T-cell (primary cell): Measurements from ENCODE around the gene TMEM169. TPM values are rescaled to one million over a fixed set of nuclear protein-coding genes. Genes with fewer than 3 reads are reported as not detected.

Experiments used
- ATAC-seq, 4 experiments: fragments of 200-7000 bp in 3 of 4; fragments of 150-1000 bp in 1 of 4; cut with Tn5 transposase; replicated peaks in 1 of 4; 1 replicate in 3 of 4; 2 replicates in 1 of 4; pipeline ENCODE4 v1.10.0; 2021; ENCODE audit warnings: moderate library complexity in 3 of 4, mild to moderate bottlenecking in 2 of 4, moderate number of reproducible peaks in 1 of 4
- CTCF ChIA-PET, 2 donors: fragments of 300-600 bp; sonication (Branson Sonifier 250); formaldehyde crosslinking; loops; one replicate each; lab custom pipeline; 2022; ENCODE audit warnings: antibody characterized with exemption in 2 of 2; lab: Charles Lee
- POLR2A ChIA-PET, 2 donors: fragments of 300-600 bp; sonication (Branson Sonifier 250); formaldehyde crosslinking; loops; one replicate each; lab custom pipeline; 2022; ENCODE audit warnings: antibody characterized with exemption in 2 of 2; lab: Charles Lee
- DNase-seq, 35 experiments: peaks; one replicate each; pipeline versions ENCODE4 v3.0.0 to v3.0.0-alpha.2; 2013 to 2023
- H3K27ac ChIP-seq: one replicate; pipeline ENCODE4 v1.5.1; 2013; ENCODE audit warnings: low read length
- H3K27me3 ChIP-seq, 2 experiments: replicated peaks in 1 of 2; 1 replicate in 1 of 2; 2 replicates in 1 of 2; pipeline versions ENCODE4 v1.6.1 to v1.7.0; 2013; ENCODE audit warnings: low read length in 1 of 2, mixed read lengths in 1 of 2; ENCODE audit not compliant: control insufficient read depth in 2 of 2, insufficient read depth in 2 of 2; ENCODE audit errors: extremely low read depth in 1 of 2
- H3K36me3 ChIP-seq, 2 donors: 1 replicate in 1 of 2; 2 replicates in 1 of 2; pipeline versions ENCODE4 v1.6.1 to v1.7.0; 2013; ENCODE audit warnings: low read length in 1 of 2; ENCODE audit not compliant: control insufficient read depth in 2 of 2, insufficient read depth in 1 of 2; ENCODE audit errors: extremely low read depth in 1 of 2
- H3K4me1 ChIP-seq, 2 experiments: 1 replicate in 1 of 2; 2 replicates in 1 of 2; pipeline versions ENCODE4 v1.6.1 to v1.7.0; 2013; ENCODE audit warnings: low read length in 2 of 2, mixed read lengths in 1 of 2; ENCODE audit not compliant: insufficient read depth in 2 of 2, control insufficient read depth in 1 of 2; ENCODE audit errors: extremely low read depth in 1 of 2
- H3K4me3 ChIP-seq, 2 donors: 1 replicate in 1 of 2; 2 replicates in 1 of 2; pipeline versions ENCODE4 v1.5.1 to v1.7.0; 2013; ENCODE audit warnings: mild to moderate bottlenecking in 2 of 2, low read length in 1 of 2, moderate library complexity in 1 of 2; ENCODE audit not compliant: control insufficient read depth in 1 of 2; ENCODE audit errors: extremely low read depth in 1 of 2
- H3K9me3 ChIP-seq: 2 replicates; pipeline ENCODE4 v1.7.0; 2013
- H3K27ac Mint-ChIP-seq, 2 donors: one replicate each; pipeline ENCODE4 v1.8.0; 2020 to 2021; ENCODE audit warnings: mild to moderate bottlenecking in 2 of 2, mixed read lengths in 2 of 2
- H3K27me3 Mint-ChIP-seq, 2 donors: one replicate each; pipeline ENCODE4 v1.8.0; 2021 to 2022; ENCODE audit warnings: mixed read lengths in 2 of 2
- H3K36me3 Mint-ChIP-seq: one replicate; pipeline ENCODE4 v1.8.0; 2021; ENCODE audit warnings: mixed read lengths
- H3K4me1 Mint-ChIP-seq, 3 donors: one replicate each; pipeline ENCODE4 v1.8.0; 2020 to 2022; ENCODE audit warnings: mixed read lengths in 3 of 3, mild to moderate bottlenecking in 1 of 3
- H3K4me3 Mint-ChIP-seq, 3 donors: one replicate each; pipeline ENCODE4 v1.8.0; 2020 to 2022; ENCODE audit warnings: mild to moderate bottlenecking in 3 of 3, mixed read lengths in 3 of 3, moderate library complexity in 3 of 3
- H3K9me3 Mint-ChIP-seq, 3 donors: one replicate each; pipeline ENCODE4 v1.8.0; 2020 to 2022; ENCODE audit warnings: mixed read lengths in 3 of 3
- WGBS: methylation state at CpG from one replicate; pipeline ENCODE4 v1.1.5; 2013; ENCODE audit warnings: missing lambda C conversion rate; ENCODE audit not compliant: insufficient coverage; 5-methylcytosine and 5-hydroxymethylcytosine counted together
- total RNA-seq, 35 experiments: library from RNA in 6 of 35; stranded (reverse) in 6 of 35; fragments of 120-200 nt in 1 of 35; gene quantifications; one replicate each; pipeline versions ENCODE4 v1.2.1 to v1.2.4 and lab custom pipeline; 2013 to 2026

TMEM169 gene
- total RNA-seq, 5 donors from 2014 or later (not counting 1 experiment from before 2014, with no cell fraction given) = 1.8 to 4.3 (median 3.1) TPM

DNA sequence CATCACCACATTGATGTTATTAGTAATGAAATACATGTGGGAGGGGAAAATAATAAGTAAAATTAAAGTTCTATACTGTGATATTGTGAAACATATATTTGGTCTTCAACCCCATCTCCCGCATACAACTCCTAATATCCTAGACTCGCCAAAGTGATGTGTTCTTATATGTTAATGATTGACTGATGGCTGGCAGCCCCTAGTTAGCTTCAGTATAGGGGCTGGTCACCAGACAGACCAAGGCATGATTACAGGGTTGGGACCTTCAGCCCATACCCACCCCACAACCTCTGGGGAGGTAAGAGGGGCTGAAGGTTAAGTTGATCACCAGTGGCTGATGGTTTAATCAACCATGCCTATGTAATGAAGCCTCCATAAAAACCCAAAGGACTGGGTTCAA lies 40.3 kb upstream of the TMEM169 start:
- H3K4me1 Mint-ChIP-seq = no peaks in the 10 kb centered on the region
- H3K27ac ChIP-seq = no peak overlapping the region
- no peaks in the 10 kb centered on the region for H3K27me3 ChIP-seq
- no peaks in the 10 kb centered on the region for H3K27me3 Mint-ChIP-seq
- CTCF ChIA-PET = interaction anchor here in 1 of 2 donors (0.6 kb wide), 1 partner anchor 13 kb away, joined by 4 read pairs; no protein-coding TSS in a partner anchor
- H3K4me1 ChIP-seq = no peaks in the 10 kb centered on the region
- H3K9me3 Mint-ChIP-seq = no peaks in the 10 kb centered on the region
- DNase-seq (no peak), ATAC-seq (no peak)
- POLR2A ChIA-PET = interaction anchor here in 1 of 2 donors (1.3 kb wide), 1 partner anchor 10 kb away, joined by 3 read pairs; no protein-coding TSS in a partner anchor
- H3K27ac Mint-ChIP-seq = peak overlapping the region in 1 of 2 donors; percentile 22
- peaks cover 31% of the 10 kb centered on the region for H3K36me3 Mint-ChIP-seq
- H3K9me3 ChIP-seq = no peaks in the 10 kb centered on the region
- H3K4me3 ChIP-seq = no peak overlapping the region
- no peak overlapping the region for H3K4me3 Mint-ChIP-seq
- H3K36me3 ChIP-seq = peaks cover 4 to 61% of the 10 kb centered on the region in 2 donors
- no CpG with 5 or more reads among the region's 2 CpGs for WGBS

DNA sequence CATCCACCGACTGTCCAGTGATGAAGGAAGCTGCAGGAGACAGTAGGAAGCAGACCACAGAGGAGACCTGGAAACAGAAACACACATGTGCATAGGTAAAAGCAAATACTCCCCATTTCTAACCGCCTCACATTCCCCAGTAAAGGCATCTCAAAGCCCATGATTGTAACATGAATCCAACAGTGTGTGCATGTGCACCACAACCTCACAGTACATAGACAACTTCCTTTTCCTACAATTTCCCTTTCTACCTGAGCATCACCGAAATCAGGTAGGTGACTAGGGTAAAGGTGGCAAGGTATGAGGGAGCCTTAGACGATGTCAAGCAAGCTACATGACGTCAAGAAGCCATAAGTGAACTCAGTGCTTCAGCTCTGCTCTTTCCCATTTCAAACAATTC lies 37.8 kb upstream of the TMEM169 start:
- POLR2A ChIA-PET = interaction anchor here in 1 of 2 donors (0.6 kb wide), 1 partner anchor 48 kb away, joined by 3 read pairs; no protein-coding TSS in a partner anchor
- WGBS = 100% methylated on average over 1 of the region's 5 CpGs
- Histone ChIP-seq H3K4me1 (no peaks in the 10 kb centered on the region), H3K9me3 (no peaks in the 10 kb centered on the region), H3K36me3 (peaks cover 4 to 60% of the 10 kb centered on the region in 2 donors), H3K27ac (no peak overlapping the region), H3K27me3 (no peaks in the 10 kb centered on the region), H3K4me3 (no peak overlapping the region)
- no peaks in the 10 kb centered on the region for H3K27me3 Mint-ChIP-seq
- H3K27ac Mint-ChIP-seq = no peak overlapping the region
- no peaks in the 10 kb centered on the region for H3K4me1 Mint-ChIP-seq
- peaks cover 37% of the 10 kb centered on the region for H3K36me3 Mint-ChIP-seq
- DNase-seq = no peak
- H3K4me3 Mint-ChIP-seq = no peak overlapping the region
- no peaks in the 10 kb centered on the region for H3K9me3 Mint-ChIP-seq
- CTCF ChIA-PET = interaction anchor here in 1 of 2 donors (2.0 kb wide), 1 partner anchor 14 kb away, joined by 6 read pairs; no protein-coding TSS in a partner anchor
- ATAC-seq = no peak

DNA sequence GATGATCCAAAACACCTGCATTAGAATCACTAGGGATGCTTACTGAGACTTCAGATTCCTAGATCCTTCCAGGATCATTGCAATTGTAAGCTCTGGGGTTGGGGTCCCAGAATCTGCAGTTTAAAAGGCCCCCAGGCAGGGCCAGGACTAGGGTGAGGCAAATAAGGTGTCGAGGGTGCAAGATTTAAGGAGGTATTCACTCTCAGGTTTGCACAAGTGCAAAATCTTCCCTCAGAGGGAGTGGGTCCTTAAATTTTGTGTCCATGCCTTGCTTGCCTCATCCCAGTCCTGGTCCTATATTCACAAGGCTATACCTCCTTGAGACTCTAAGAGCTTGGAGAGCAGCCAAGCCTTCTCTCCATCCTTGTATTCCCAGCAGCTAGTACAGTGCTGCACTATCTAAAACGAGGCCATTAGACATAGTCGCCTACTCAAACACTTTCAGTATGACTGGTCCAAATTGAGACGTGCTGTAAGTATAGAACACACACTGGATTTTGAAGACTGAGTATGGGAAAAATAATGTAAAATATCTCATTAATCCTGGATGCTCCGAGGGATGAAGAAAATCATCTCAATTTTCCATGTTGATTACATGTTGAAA lies 36.7 kb upstream of the TMEM169 start:
- Histone ChIP-seq H3K27me3 (no peaks in the 10 kb centered on the region), H3K4me1 (no peaks in the 10 kb centered on the region), H3K9me3 (no peaks in the 10 kb centered on the region), H3K27ac (no peak overlapping the region), H3K4me3 (no peak overlapping the region), H3K36me3 (peaks cover 4 to 55% of the 10 kb centered on the region in 2 donors)
- Mint-ChIP-seq H3K4me1 (no peaks in the 10 kb centered on the region), H3K4me3 (no peak overlapping the region), H3K27ac (no peak overlapping the region), H3K9me3 (no peaks in the 10 kb centered on the region), H3K36me3 (peaks cover 34% of the 10 kb centered on the region), H3K27me3 (no peaks in the 10 kb centered on the region)
- ATAC-seq = no peak
- POLR2A ChIA-PET = no interaction called here
- 40% methylated on average over 1 of the region's 5 CpGs for WGBS
- DNase-seq = no peak
- CTCF ChIA-PET = interaction anchor here (1.2 to 2.0 kb wide), 3 partner anchors 13 to 69 kb away, joined by 3 to 6 read pairs (median 4); no protein-coding TSS in a partner anchor

DNA sequence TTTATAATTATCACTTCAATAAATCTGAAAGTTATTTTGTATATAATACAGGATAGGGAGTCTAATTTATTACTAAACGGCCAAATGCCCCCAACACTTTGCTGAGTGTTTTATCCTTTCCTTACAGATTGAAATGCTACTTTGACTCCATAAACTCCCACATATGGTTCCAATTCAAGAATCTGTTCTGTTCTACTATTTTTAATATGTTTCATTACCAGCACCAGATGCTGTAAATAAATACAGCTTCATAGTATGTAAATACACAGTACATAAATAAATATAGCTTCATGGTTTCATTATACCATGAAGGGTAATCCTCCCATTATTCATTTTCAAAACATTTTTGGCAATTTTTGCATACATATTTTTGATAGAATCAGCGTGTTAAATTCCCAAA lies 34.3 kb upstream of the TMEM169 start:
- POLR2A ChIA-PET = interaction anchor here in 1 of 2 donors (0.6 kb wide), 1 partner anchor 282 kb away, joined by 3 read pairs; no protein-coding TSS in a partner anchor
- no peak for DNase-seq
- Histone ChIP-seq H3K27me3 (no peaks in the 10 kb centered on the region), H3K9me3 (no peaks in the 10 kb centered on the region), H3K36me3 (peaks cover 4 to 45% of the 10 kb centered on the region in 2 donors), H3K27ac (no peak overlapping the region), H3K4me1 (no peaks in the 10 kb centered on the region), H3K4me3 (no peak overlapping the region)
- peaks cover 38% of the 10 kb centered on the region for H3K36me3 Mint-ChIP-seq
- WGBS = no CpG with 5 or more reads among the region's 2 CpGs
- ATAC-seq = no peak
- no peak overlapping the region for H3K4me3 Mint-ChIP-seq
- H3K4me1 Mint-ChIP-seq = no peaks in the 10 kb centered on the region
- no peaks in the 10 kb centered on the region for H3K27me3 Mint-ChIP-seq
- CTCF ChIA-PET = interaction anchor here in 1 of 2 donors (0.6 kb wide), 1 partner anchor 1170 kb away, joined by 3 read pairs; no protein-coding TSS in a partner anchor
- no peaks in the 10 kb centered on the region for H3K9me3 Mint-ChIP-seq
- H3K27ac Mint-ChIP-seq = no peak overlapping the region

DNA sequence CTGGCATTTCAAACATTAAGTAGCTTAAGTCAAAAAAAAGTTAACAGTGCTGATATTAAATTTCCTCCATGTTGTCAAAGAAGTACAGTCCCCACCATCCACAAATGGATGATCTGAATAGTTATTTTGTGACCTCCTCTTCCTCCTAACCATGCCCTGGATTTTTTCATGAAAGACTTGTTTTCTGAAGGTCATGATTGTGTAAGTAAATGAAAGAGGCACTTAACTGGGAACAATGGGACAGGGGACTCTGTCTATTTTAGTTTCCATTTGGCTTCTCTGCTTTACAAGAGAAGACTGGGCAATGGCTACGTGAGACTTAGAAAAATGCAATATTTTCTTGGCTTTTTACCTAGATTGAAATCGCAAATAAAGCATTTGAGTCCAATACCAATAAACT lies 32.3 kb upstream of the TMEM169 start:
- Mint-ChIP-seq H3K27ac (no peak overlapping the region), H3K4me3 (no peak overlapping the region), H3K4me1 (no peaks in the 10 kb centered on the region), H3K27me3 (no peaks in the 10 kb centered on the region), H3K36me3 (peaks cover 31% of the 10 kb centered on the region), H3K9me3 (no peaks in the 10 kb centered on the region)
- no peaks in the 10 kb centered on the region for H3K4me1 ChIP-seq
- DNase-seq (no peak), ATAC-seq (no peak)
- H3K27me3 ChIP-seq = no peaks in the 10 kb centered on the region
- H3K36me3 ChIP-seq = peaks cover 0 to 29% of the 10 kb centered on the region in 2 donors
- CTCF ChIA-PET = interaction anchor here in 1 of 2 donors (0.7 kb wide), 2 partner anchors 65 to 1300 kb away, joined by 3 read pairs; no protein-coding TSS in a partner anchor
- no peaks in the 10 kb centered on the region for H3K9me3 ChIP-seq
- H3K4me3 ChIP-seq = no peak overlapping the region
- no peak overlapping the region for H3K27ac ChIP-seq
- WGBS = no CpG with 5 or more reads among the region's 2 CpGs
- POLR2A ChIA-PET = interaction anchor here in 1 of 2 donors (0.6 kb wide), 1 partner anchor 92 kb away, joined by 9 read pairs; no protein-coding TSS in a partner anchor

DNA sequence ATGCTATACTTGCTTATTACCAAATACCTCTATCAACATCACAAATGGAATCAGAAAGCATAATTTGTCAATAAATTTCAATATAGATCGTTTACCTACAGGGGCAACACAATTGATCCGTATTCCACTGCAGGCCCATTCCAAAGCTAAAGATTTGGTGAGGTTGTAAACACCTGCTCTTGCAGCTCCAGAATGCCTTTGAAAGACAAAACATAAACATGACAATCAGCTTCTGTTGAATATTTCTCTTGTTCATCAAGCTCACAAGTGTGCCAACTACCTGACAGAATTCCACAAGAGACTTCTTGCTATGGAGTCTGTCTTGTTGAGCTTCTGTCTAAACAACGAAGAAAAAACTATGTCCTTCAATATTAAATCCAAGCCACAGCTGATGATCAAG lies 30.4 kb upstream of the TMEM169 start:
- H3K4me1 ChIP-seq = no peaks in the 10 kb centered on the region
- no peak overlapping the region for H3K27ac ChIP-seq
- Mint-ChIP-seq H3K9me3 (no peaks in the 10 kb centered on the region), H3K27me3 (no peaks in the 10 kb centered on the region), H3K36me3 (peaks cover 38% of the 10 kb centered on the region), H3K4me1 (peaks cover 4 to 9% (median 6%) of the 10 kb centered on the region in 3 donors), H3K27ac (no peak overlapping the region), H3K4me3 (no peak overlapping the region)
- H3K9me3 ChIP-seq = no peaks in the 10 kb centered on the region
- DNase-seq (no peak), ATAC-seq (no peak)
- no peaks in the 10 kb centered on the region for H3K27me3 ChIP-seq
- H3K36me3 ChIP-seq = peaks cover 0 to 15% of the 10 kb centered on the region in 2 donors
- no peak overlapping the region for H3K4me3 ChIP-seq
- 100% methylated on average over 1 of the region's 3 CpGs for WGBS
- POLR2A ChIA-PET = interaction anchor here in 1 of 2 donors (1.0 kb wide), 1 partner anchor 10 kb away, joined by 3 read pairs; no protein-coding TSS in a partner anchor
- CTCF ChIA-PET = no interaction called here
